KOPT-K1 (cell line): Measurements from ENCODE around the gene PSMB4.
"Not testable (repeated sequence)": the region's sequence is repeated elsewhere in the genome, so short reads cannot be mapped to it uniquely, and the experiment has no call there.

Experiments used
- H3K27ac ChIP-seq: fragments of 200-600 bp; sonication (generic); 2 replicates; pipeline ENCODE4 v1.5.1; 2016; ENCODE audit warnings: antibody characterized with exemption, mild to moderate bottlenecking, low read depth, low read length; ENCODE audit not compliant: poor library complexity, severe bottlenecking
- H3K36me3 ChIP-seq: fragments of 200-600 bp; sonication (generic); 2 replicates; pipeline ENCODE4 v1.5.1; 2017; ENCODE audit warnings: antibody characterized with exemption, mild to moderate bottlenecking, low read length, moderate library complexity; ENCODE audit not compliant: insufficient read depth
- H3K9me3 ChIP-seq: fragments of 200-600 bp; sonication (generic); 2 replicates; pipeline ENCODE4 v1.5.1; 2017; ENCODE audit warnings: antibody characterized with exemption, low read length, mild to moderate bottlenecking; ENCODE audit not compliant: insufficient read depth, poor library complexity, severe bottlenecking

Gene PSMB4

DNA sequence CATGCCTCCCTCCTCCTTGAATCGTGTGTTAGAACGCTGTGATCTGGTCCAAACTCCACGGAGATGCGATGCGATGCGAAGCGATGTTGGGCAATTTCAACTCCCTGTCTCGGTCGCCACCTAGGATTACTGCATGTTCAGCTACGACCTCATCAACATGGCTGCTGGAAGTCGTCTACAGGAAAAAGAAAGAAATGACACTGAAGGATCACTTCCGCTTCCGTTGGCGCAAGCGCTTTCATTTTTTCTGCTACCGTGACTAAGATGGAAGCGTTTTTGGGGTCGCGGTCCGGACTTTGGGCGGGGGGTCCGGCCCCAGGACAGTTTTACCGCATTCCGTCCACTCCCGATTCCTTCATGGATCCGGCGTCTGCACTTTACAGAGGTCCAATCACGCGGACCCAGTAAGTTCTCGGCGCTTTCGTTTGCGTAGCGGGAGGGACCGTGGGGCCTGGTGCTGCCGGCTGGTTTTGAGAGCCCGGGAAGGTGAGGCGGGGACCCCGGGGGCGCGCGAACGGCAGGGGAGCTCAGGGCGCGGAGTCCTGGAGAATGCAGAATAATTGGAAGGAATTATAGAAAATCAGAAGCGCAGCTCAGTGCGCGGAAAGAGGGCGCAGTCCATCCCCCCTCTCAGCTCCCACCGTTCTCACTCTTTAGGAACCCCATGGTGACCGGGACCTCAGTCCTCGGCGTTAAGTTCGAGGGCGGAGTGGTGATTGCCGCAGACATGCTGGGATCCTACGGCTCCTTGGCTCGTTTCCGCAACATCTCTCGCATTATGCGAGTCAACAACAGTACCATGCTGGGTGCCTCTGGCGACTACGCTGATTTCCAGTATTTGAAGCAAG lies at the start of gene PSMB4:
Gene PSMB4 (plus strand): TSS at position 250 of the 848 bp plus-strand sequence. CDS start 15 bp downstream, at position 265.
- peaks cover 43% of the 10 kb centered on the region for H3K36me3 ChIP-seq
- H3K27ac ChIP-seq = peak within 1 kb of the TSS; percentile 73
- H3K9me3 ChIP-seq = no peaks in the 10 kb centered on the region

DNA sequence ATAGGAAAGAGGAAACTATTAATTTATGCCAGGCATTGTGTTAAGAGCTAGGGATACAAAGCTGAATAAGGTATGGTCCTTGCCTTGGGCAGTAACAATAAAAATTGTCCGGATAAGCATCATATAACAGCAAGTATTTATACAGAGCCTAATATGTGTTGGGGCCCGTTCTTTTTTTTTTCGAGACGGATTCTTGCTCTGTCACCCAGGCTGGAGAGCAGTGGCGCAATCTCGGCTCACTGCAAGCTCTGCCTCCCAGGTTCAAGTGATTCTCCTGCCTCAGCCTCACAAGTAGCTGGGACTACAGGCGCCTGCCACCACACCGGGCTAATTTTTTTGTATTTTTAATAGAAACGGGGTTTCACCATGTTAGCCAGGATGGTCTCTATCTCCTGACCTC lies 49.0 kb upstream of the PSMB4 start:
- H3K9me3 ChIP-seq = peaks cover 20% of the 10 kb centered on the region
- not testable (repeated sequence) for H3K36me3 ChIP-seq, H3K27ac ChIP-seq

GRCh38 chr1:151352021-151352718 lies 47.2 kb upstream of the PSMB4 start:
- Histone ChIP-seq H3K36me3 (no peaks in the 10 kb centered on the region), H3K9me3 (peaks cover 20% of the 10 kb centered on the region), H3K27ac (no peak overlapping the region)

- H3K27ac ChIP-seq = no peak overlapping the region
- H3K9me3 ChIP-seq = peaks cover 15% of the 10 kb centered on the region
- H3K36me3 ChIP-seq = no peaks in the 10 kb centered on the region
Observed at GRCh38 chr1:151356696-151357095, 42.7 kb upstream of the PSMB4 start.

GRCh38 chr1:151361883-151362282 lies 37.5 kb upstream of the PSMB4 start:
- Histone ChIP-seq H3K9me3 (peaks cover 26% of the 10 kb centered on the region), H3K27ac (no peak overlapping the region), H3K36me3 (no peaks in the 10 kb centered on the region)

GRCh38 chr1:151362308-151363155 lies 36.8 kb upstream of the PSMB4 start:
- Histone ChIP-seq H3K27ac (no peak overlapping the region), H3K9me3 (peaks cover 26% of the 10 kb centered on the region), H3K36me3 (no peaks in the 10 kb centered on the region)

- H3K36me3 ChIP-seq = no peaks in the 10 kb centered on the region
- H3K27ac ChIP-seq = no peak overlapping the region
Observed at GRCh38 chr1:151364996-151365395, 34.4 kb upstream of the PSMB4 start.

GRCh38 chr1:151367658-151368392 lies 31.5 kb upstream of the PSMB4 start:
- H3K27ac ChIP-seq = no peak overlapping the region
- H3K36me3 ChIP-seq = no peaks in the 10 kb centered on the region
- H3K9me3 ChIP-seq = peaks cover 9% of the 10 kb centered on the region

More at GRCh38 chr1:151364996-151365395, 34.4 kb upstream of the PSMB4 start:
- H3K9me3 ChIP-seq = peaks cover 26% of the 10 kb centered on the region

DNA sequence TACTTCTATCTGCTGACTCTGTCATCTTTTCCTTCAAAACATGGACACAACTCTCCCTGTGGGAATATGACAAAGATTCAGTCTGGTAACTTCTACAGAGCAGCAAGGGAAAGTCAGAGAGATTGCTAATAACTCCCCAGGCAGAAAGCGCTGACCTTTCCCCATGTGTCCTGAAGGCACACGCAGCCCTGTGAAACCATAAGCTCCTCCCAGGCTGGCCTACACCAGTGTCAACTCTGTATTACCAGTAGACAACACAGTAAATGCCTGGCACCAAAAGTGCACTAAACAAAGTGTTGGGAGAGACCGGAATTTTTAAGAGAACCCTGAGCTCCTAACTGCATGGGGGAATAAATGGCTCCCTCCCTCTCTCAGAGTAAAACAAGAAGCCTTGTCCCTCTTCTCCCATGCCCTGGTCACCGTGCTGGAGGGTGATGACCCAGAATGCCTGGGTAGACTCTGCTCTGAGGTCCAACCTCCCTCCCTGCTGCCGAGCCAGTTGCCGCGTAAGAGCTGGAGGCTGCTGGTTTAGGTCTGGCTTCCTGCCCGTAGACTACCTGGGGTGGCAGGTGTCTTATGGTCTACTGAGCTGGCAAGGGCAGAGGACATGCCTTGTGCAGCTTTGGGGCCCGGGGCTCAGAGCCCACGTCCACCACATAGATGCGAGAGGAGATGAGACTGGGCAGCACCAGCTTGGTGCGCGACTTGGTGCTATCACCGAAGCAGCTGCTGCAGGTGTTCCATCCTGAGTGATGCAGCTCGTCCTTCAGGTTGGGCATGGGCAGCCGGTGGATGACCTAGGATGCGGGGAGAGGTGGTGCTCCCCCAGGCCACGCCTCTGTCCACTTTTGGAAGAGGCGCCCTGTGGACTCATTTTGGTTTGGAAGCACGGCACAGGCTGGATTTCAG lies 30.7 kb upstream of the PSMB4 start:
- Histone ChIP-seq H3K27ac (no peak overlapping the region), H3K36me3 (no peaks in the 10 kb centered on the region), H3K9me3 (peaks cover 1% of the 10 kb centered on the region)

GRCh38 chr1:151369302-151369610 lies 30.1 kb upstream of the PSMB4 start:
- no peak overlapping the region for H3K27ac ChIP-seq
- H3K36me3 ChIP-seq = no peaks in the 10 kb centered on the region
- H3K9me3 ChIP-seq = no peaks in the 10 kb centered on the region

DNA sequence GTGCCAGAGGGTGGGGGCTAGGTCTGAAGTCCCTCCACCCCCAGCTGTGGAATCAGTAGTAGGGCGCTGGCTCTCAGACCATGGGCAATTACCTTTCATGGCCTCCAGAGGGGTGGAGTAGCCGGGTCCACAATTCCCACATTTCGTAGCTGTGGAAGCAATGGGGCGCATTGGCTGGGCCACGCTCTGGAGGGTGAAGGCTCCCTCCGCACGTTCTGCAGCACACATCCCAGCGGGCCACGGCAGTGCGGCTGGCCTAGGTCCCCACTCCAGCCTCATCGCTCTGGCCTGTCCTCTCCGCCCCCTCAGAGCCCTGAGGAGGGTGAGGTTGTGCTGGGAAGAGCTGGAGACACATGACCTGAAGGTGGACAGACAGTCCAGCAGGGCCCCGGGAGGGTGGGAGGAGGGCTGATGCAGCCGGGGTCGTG lies 29.7 kb upstream of the PSMB4 start:
- no peak overlapping the region for H3K27ac ChIP-seq
- H3K36me3 ChIP-seq = no peaks in the 10 kb centered on the region
- H3K9me3 ChIP-seq = no peaks in the 10 kb centered on the region

- no peaks in the 10 kb centered on the region for H3K9me3 ChIP-seq
- H3K27ac ChIP-seq = peak overlapping the region; percentile 32
- no peaks in the 10 kb centered on the region for H3K36me3 ChIP-seq
Observed at GRCh38 chr1:151370211-151370911, 29.0 kb upstream of the PSMB4 start.

- Histone ChIP-seq H3K36me3 (no peaks in the 10 kb centered on the region), H3K27ac (no peak overlapping the region), H3K9me3 (no peaks in the 10 kb centered on the region)
Observed at GRCh38 chr1:151371370-151372057, 27.9 kb upstream of the PSMB4 start.
